Spleen (tissue), 11 donors: Measurements from ENCODE around the gene PIP4P1. TPM values are rescaled to one million over a fixed set of nuclear protein-coding genes. Genes with fewer than 3 reads are reported as not detected.

ENCODE experiments used
- DNase-seq: peaks from one replicate; pipeline ENCODE4 v3.0.0-alpha.2; 2020
- H3K27ac ChIP-seq, 8 donors: fragments of 200-600 bp; sonication (generic) in 7 of 8; 1 replicate in 4 of 8; 2 replicates in 4 of 8; pipeline versions ENCODE4 v1.5.0 to v1.8.0; 2016 to 2021; ENCODE audit warnings: inconsistent platforms in 4 of 8, mild to moderate bottlenecking in 4 of 8, moderate library complexity in 1 of 8
- H3K27me3 ChIP-seq, 7 donors: fragments of 200-600 bp; sonication (generic) in 6 of 7; replicated peaks in 1 of 7; 1 replicate in 4 of 7; 2 replicates in 3 of 7; pipeline versions ENCODE4 v1.5.0 to v1.8.0; 2016 to 2021; ENCODE audit warnings: inconsistent platforms in 3 of 7, mild to moderate bottlenecking in 1 of 7
- H3K36me3 ChIP-seq, 6 donors: fragments of 200-600 bp; sonication (generic) in 5 of 6; 1 replicate in 4 of 6; 2 replicates in 2 of 6; pipeline versions ENCODE4 v1.5.0 to v1.8.0; 2016 to 2021; ENCODE audit warnings: inconsistent platforms in 2 of 6
- H3K4me1 ChIP-seq, 6 donors: fragments of 200-600 bp; sonication (generic) in 5 of 6; 1 replicate in 3 of 6; 2 replicates in 3 of 6; pipeline versions ENCODE4 v1.5.0 to v1.8.0; 2016 to 2021; ENCODE audit warnings: inconsistent platforms in 3 of 6
- H3K4me3 ChIP-seq, 8 donors: fragments of 200-600 bp; sonication (generic) in 7 of 8; 1 replicate in 4 of 8; 2 replicates in 4 of 8; pipeline versions ENCODE4 v1.5.0 to v1.8.0; 2016 to 2021; ENCODE audit warnings: inconsistent platforms in 4 of 8, mild to moderate bottlenecking in 4 of 8, moderate library complexity in 2 of 8
- H3K9me3 ChIP-seq, 8 donors: fragments of 200-600 bp; sonication (generic) in 7 of 8; 1 replicate in 4 of 8; 2 replicates in 4 of 8; pipeline versions ENCODE4 v1.5.0 to v1.8.0; 2016 to 2021; ENCODE audit warnings: inconsistent platforms in 4 of 8
- CTCF ChIP-seq, 11 experiments: fragments of 200-600 bp in 7 of 11; fragments of 450-650 bp in 4 of 11; sonication (generic) in 4 of 11; IDR thresholded peaks in 8 of 11; conservative IDR thresholded peaks in 3 of 11; 1 replicate in 7 of 11; 2 replicates in 4 of 11; pipeline versions ENCODE4 v1.4.0 to v1.8.0; 2016 to 2021; ENCODE audit warnings: antibody characterized with exemption in 11 of 11, inconsistent platforms in 4 of 11, mild to moderate bottlenecking in 1 of 11
- POLR2A ChIP-seq, 3 donors: fragments of 450-650 bp; IDR thresholded peaks; one replicate each; pipeline ENCODE4 v1.5.1; 2017; ENCODE audit warnings: antibody characterized with exemption in 3 of 3, mild to moderate bottlenecking in 1 of 3
- POLR2AphosphoS5 ChIP-seq, 3 donors: sonication (generic); formaldehyde crosslinking; IDR thresholded peaks; one replicate each; pipeline ENCODE4 v1.5.1; 2017; ENCODE audit warnings: antibody characterized with exemption in 3 of 3
- WGBS, 5 donors: extraction: QIAGEN DNeasy Blood & Tissue Kit in 3 of 5; methylation state at CpG; one replicate each; pipeline versions ENCODE4 v1.1.5 to v1.1.7; 2013 to 2018; 5-methylcytosine and 5-hydroxymethylcytosine counted together
- intact Hi-C: fragments of 100-400 bp; cut with DNase I; formaldehyde crosslinking; loops from one replicate; pipeline ENCODE4 v1.15.0; 2023; ENCODE audit warnings: low total_unique reads
- polyA plus RNA-seq, 3 donors: library from polyadenylated mRNA; stranded (reverse); fragments of 200-250 nt; gene quantifications; one replicate each; pipeline ENCODE4 v1.2.1, GENCODE V29; 2013
- total RNA-seq, 7 donors: library from RNA; depleted of rRNA in 3 of 7; stranded (reverse); fragments of >200 nt in 3 of 7; fragmentation: NEBNext Ultra II Directional in 4 of 7; extraction: Animal tissue kit (Norgen Biotek cat#: 25700) in 4 of 7; gene quantifications; one replicate each; pipeline versions ENCODE4 v1.1.0 to v1.2.1, GENCODE V29; 2016 to 2021
- donor health status: healthy with polysubstance abuse.
- donor health status: DM: no; HTN: no; CAD: no; lungs with moderate emphysema.
- donor health status: DM: no; HTN: no; CAD: no.
- donor health status: Bipolar disorder and iron deficiency.
- donor health status: healthy.
- donor health status: DM: no; HTN: no; CAD: no.
- donor health status: DM: yes; HTN: yes; CAD: no.

PIP4P1 gene
- total and polyA plus RNA-seq, 10 donors: 32.5 to 79.6 (median 39.5) TPM

- Histone ChIP-seq H3K4me1 (peaks cover 43 to 83% (median 69%) of the 10 kb centered on the region in 6 donors), H3K4me3 (no peak overlapping the region), H3K36me3 (peaks cover 3 to 43% (median 37%) of the 10 kb centered on the region in 6 donors), H3K27me3 (no peaks in the 10 kb centered on the region), H3K27ac (peak overlapping the region in 4 of 8 donors; percentile 32 to 95 (median 72)), H3K9me3 (no peaks in the 10 kb centered on the region)
- WGBS, 5 donors: 56 to 70% (median 58%) methylated on average over 7 to 8 of the region's 8 CpGs
- TF ChIP-seq POLR2A (IDR thresholded peaks at IDR 0.05) (no peak), POLR2AphosphoS5 (IDR thresholded peaks at IDR 0.05) (peak in 1 of 3 donors; percentile 10), CTCF (IDR thresholded peaks at IDR 0.05 in 8 of 11, conservative IDR thresholded peaks at IDR 0.05 in 3 of 11) (no peak)
- intact Hi-C loops: no loop called here
- DNase-seq: no peak
These were observed 3.0 kb downstream of the PIP4P1 start for GRCh38 chr14:20458031-20458789.

GRCh38 chr14:20456971-20457370 lies 4.3 kb downstream of the PIP4P1 start:
- TF ChIP-seq CTCF (IDR thresholded peaks at IDR 0.05 in 8 of 11, conservative IDR thresholded peaks at IDR 0.05 in 3 of 11) (no peak), POLR2A (IDR thresholded peaks at IDR 0.05) (no peak), POLR2AphosphoS5 (IDR thresholded peaks at IDR 0.05) (peak; percentile 29 to 52 (median 42))
- peaks cover 6 to 54% (median 43%) of the 10 kb centered on the region in 6 donors for H3K36me3 ChIP-seq
- H3K27ac ChIP-seq: peak overlapping the region in 5 of 8 donors; percentile 32 to 97 (median 93)
- intact Hi-C loops: no loop called here
- no peaks in the 10 kb centered on the region for H3K9me3 ChIP-seq
- 51 to 73% (median 61%) methylated on average over 13 of the region's 13 CpGs for WGBS, 5 donors
- peak overlapping the region in 1 of 8 donors; percentile 81 for H3K4me3 ChIP-seq
- H3K27me3 ChIP-seq: no peaks in the 10 kb centered on the region
- peaks cover 45 to 85% (median 72%) of the 10 kb centered on the region in 6 donors for H3K4me1 ChIP-seq
- DNase-seq: no peak

GRCh38 chr14:20455355-20456300 lies 5.6 kb downstream of the PIP4P1 start:
- peaks cover 44 to 80% (median 68%) of the 10 kb centered on the region in 6 donors for H3K4me1 ChIP-seq
- intact Hi-C loops: no loop called here
- TF ChIP-seq POLR2AphosphoS5 (IDR thresholded peaks at IDR 0.05) (no peak), POLR2A (IDR thresholded peaks at IDR 0.05) (no peak), CTCF (IDR thresholded peaks at IDR 0.05 in 8 of 11, conservative IDR thresholded peaks at IDR 0.05 in 3 of 11) (no peak)
- peak overlapping the region; percentile 89 to 97 (median 94) for H3K27ac ChIP-seq
- peak; percentile 83 for DNase-seq
- H3K4me3 ChIP-seq: peak overlapping the region; percentile 74 to 98 (median 88)
- H3K36me3 ChIP-seq: peaks cover 7 to 68% (median 56%) of the 10 kb centered on the region in 6 donors
- H3K27me3 ChIP-seq: no peaks in the 10 kb centered on the region
- no peaks in the 10 kb centered on the region for H3K9me3 ChIP-seq
- 0 to 1% (median 1%) methylated on average over 39 of the region's 39 CpGs for WGBS, 5 donors
